ENCODE results near the gene DLG5.

DNA sequence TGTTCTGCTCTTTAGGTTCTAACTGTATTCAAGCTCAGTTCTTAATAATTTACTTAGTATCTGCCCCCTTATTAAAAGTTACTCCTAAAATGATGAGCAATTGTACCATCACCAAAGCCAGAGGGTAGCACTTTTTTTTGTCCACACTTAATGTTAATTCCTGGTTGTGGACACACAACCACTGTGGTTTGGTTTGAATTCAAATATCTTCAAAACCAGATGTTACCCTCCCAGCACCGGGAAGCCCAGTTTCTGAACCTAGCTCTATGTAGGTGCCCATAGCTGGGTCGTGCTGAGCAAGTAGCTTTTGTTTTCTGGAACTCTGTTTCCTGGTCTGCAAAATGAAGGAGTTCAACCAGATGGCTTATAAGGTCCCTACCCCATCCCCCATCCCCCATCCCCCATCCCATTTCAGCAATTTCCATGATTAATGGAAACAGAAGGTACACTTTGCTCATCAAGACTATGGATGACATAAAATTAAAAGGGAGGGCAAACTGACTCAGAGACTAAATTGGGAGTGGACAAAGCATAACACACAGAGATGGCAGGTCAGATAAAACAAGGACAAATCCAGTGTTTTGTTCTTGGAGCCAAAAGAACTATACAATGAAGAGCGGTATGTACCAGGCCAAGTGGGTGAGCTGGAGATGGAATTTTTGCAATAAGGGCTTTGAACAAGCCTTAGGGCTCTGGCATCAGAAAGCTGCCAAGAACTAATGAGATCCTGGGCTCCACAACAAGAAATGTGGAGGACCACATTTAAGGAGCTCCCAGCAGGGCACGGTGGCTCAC lies 56.7 kb downstream of the DLG5 start:
- TF ChIP-seq POLR2AphosphoS5 (IDR thresholded peaks at IDR 0.05; ENCODE audit: low read depth, low read length), result no peak
- TF ChIP-seq FOSL2 (IDR thresholded peaks at IDR 0.05; ENCODE audit: borderline replicate concordance, low read depth), result no peak
- TF ChIP-seq, protein P1, sequence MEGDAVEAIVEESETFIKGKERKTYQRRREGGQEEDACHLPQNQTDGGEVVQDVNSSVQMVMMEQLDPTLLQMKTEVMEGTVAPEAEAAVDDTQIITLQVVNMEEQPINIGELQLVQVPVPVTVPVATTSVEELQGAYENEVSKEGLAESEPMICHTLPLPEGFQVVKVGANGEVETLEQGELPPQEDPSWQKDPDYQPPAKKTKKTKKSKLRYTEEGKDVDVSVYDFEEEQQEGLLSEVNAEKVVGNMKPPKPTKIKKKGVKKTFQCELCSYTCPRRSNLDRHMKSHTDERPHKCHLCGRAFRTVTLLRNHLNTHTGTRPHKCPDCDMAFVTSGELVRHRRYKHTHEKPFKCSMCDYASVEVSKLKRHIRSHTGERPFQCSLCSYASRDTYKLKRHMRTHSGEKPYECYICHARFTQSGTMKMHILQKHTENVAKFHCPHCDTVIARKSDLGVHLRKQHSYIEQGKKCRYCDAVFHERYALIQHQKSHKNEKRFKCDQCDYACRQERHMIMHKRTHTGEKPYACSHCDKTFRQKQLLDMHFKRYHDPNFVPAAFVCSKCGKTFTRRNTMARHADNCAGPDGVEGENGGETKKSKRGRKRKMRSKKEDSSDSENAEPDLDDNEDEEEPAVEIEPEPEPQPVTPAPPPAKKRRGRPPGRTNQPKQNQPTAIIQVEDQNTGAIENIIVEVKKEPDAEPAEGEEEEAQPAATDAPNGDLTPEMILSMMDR (IDR thresholded peaks at IDR 0.05), result no peak
- no peak for TF ChIP-seq ELF1 (IDR thresholded peaks at IDR 0.05)
